Ovary (tissue), 9 donors: ENCODE results near the gene KRT8. TPM values are rescaled to one million over a fixed set of nuclear protein-coding genes. Genes with fewer than 3 reads are reported as not detected.

ENCODE experiments used
- DNase-seq, 5 donors: peaks; one replicate each; pipeline ENCODE4 v3.0.0-alpha.2; 2019 to 2020
- H3K27ac ChIP-seq, 2 donors: fragments of 200-600 bp; one replicate each; pipeline versions ENCODE4 v1.5.1 to v1.8.0; 2019 to 2022
- H3K27me3 ChIP-seq: fragments of 200-600 bp; one replicate; pipeline ENCODE4 v1.8.0; 2022
- H3K36me3 ChIP-seq: fragments of 200-600 bp; sonication (generic); one replicate; pipeline ENCODE4 v1.5.1; 2019
- H3K4me1 ChIP-seq: one replicate; pipeline ENCODE4 v1.8.1; 2013; ENCODE audit warnings: mild to moderate bottlenecking, moderate library complexity; ENCODE audit not compliant: insufficient read depth
- H3K4me3 ChIP-seq: fragments of 200-600 bp; sonication (generic); one replicate; pipeline ENCODE4 v1.5.1; 2017
- H3K9me3 ChIP-seq, 2 donors: fragments of 200-600 bp in 1 of 2; sonication (generic) in 1 of 2; one replicate each; pipeline versions ENCODE4 v1.5.1 to v1.8.1; 2013 to 2019; ENCODE audit warnings: mild to moderate bottlenecking in 1 of 2, moderate library complexity in 1 of 2
- CTCF ChIP-seq, 3 donors: fragments of 450-650 bp in 2 of 3; fragments of 200-600 bp in 1 of 3; IDR thresholded peaks; one replicate each; pipeline versions ENCODE4 v1.5.1 to v1.8.0; 2016 to 2022; ENCODE audit warnings: antibody characterized with exemption in 3 of 3, mild to moderate bottlenecking in 1 of 3
- EP300 ChIP-seq: sonication (generic); formaldehyde crosslinking; IDR thresholded peaks from one replicate; pipeline ENCODE4 v1.6.1; 2017; ENCODE audit warnings: antibody characterized with exemption
- POLR2A ChIP-seq: fragments of 450-650 bp; IDR thresholded peaks from one replicate; pipeline ENCODE4 v1.6.1; 2017; ENCODE audit warnings: antibody characterized with exemption, mild to moderate bottlenecking, moderate library complexity
- WGBS, 3 donors: extraction: QIAGEN DNeasy Blood & Tissue Kit in 1 of 3; methylation state at CpG; one replicate each; pipeline versions ENCODE4 v1.1.5 to v1.1.7; 2013 to 2017; 5-methylcytosine and 5-hydroxymethylcytosine counted together
- intact Hi-C, 4 donors: fragments of 100-400 bp; cut with DNase I; formaldehyde crosslinking; loops; one replicate each; pipeline versions ENCODE4 v1.11.0 to v1.15.1; 2022 to 2023
- polyA plus RNA-seq, 2 donors: library from polyadenylated mRNA; stranded (reverse); fragments of 200-250 nt in 1 of 2; fragments of 350-450 nt in 1 of 2; fragmentation: Illumina TruSeq in 1 of 2; extraction: RNeasy Lipid Tissue Mini Kit (QIAGEN cat#74804) in 1 of 2; gene quantifications; one replicate each; pipeline ENCODE4 v1.2.3, GENCODE V29; 2013 to 2014
- total RNA-seq, 7 donors: library from RNA; depleted of rRNA in 2 of 7; stranded (reverse); fragments of >200 nt in 2 of 7; fragmentation: NEBNext Ultra II Directional in 3 of 7; extraction: Animal tissue kit (Norgen Biotek cat#: 25700) in 3 of 7; gene quantifications; one replicate each; pipeline versions ENCODE4 v1.1.0 to v1.2.4, GENCODE V29; 2016 to 2023
- donor health status: DM: no; HTN: no; CAD: no; lungs with moderate emphysema.
- donor health status: DM: no; HTN: no; CAD: no.
- donor health status: Bipolar disorder and iron deficiency.
- donor health status: DM: yes; HTN: yes; CAD: no.
- donor health status: DM: no; HTN: no; CAD: no.
- donor health status: DM: yes; HTN: yes; CAD: no.

The KRT8 gene
- total and polyA plus RNA-seq, 9 donors, result 2.7 to 663 (median 43.7) TPM

- DNase-seq, result no peak
- Histone ChIP-seq H3K36me3 (no peaks in the 10 kb centered on the region), H3K4me1 (peaks cover 2% of the 10 kb centered on the region), H3K4me3 (no peak overlapping the region), H3K27ac (no peak overlapping the region), H3K9me3 (no peaks in the 10 kb centered on the region), H3K27me3 (no peaks in the 10 kb centered on the region)
- TF ChIP-seq POLR2A (no peak), EP300 (no peak), CTCF (IDR thresholded peaks at IDR 0.05) (no peak)
- intact Hi-C loops, result no loop called here
- WGBS, 3 donors, result 64 to 87% (median 84%) methylated on average over 7 of the region's 7 CpGs
These were observed 3.8 kb downstream of the KRT8 start for GRCh38 chr12:52900896-52901714.

GRCh38 chr12:52900166-52900895 lies 4.5 kb downstream of the KRT8 start:
- DNase-seq, result no peak
- no peaks in the 10 kb centered on the region for H3K9me3 ChIP-seq
- no peak overlapping the region for H3K27ac ChIP-seq
- TF ChIP-seq EP300 (no peak), CTCF (IDR thresholded peaks at IDR 0.05) (no peak), POLR2A (no peak)
- no peaks in the 10 kb centered on the region for H3K27me3 ChIP-seq
- 85 to 88% (median 87%) methylated on average over 9 of the region's 9 CpGs for WGBS, 3 donors
- no peaks in the 10 kb centered on the region for H3K36me3 ChIP-seq
- intact Hi-C loops, result no loop called here
- no peak overlapping the region for H3K4me3 ChIP-seq
- H3K4me1 ChIP-seq, result peaks cover 2% of the 10 kb centered on the region

GRCh38 chr12:52899338-52900035 lies 5.4 kb downstream of the KRT8 start:
- 91 to 95% (median 93%) methylated on average over 13 of the region's 13 CpGs for WGBS, 3 donors
- H3K36me3 ChIP-seq, result no peaks in the 10 kb centered on the region
- DNase-seq, result no peak
- no peak overlapping the region for H3K4me3 ChIP-seq
- no peaks in the 10 kb centered on the region for H3K27me3 ChIP-seq
- intact Hi-C loops, result no loop called here
- TF ChIP-seq EP300, result no peak
- no peak for TF ChIP-seq POLR2A
- no peak for TF ChIP-seq CTCF (IDR thresholded peaks at IDR 0.05)
- H3K4me1 ChIP-seq, result peaks cover 2% of the 10 kb centered on the region
- no peaks in the 10 kb centered on the region for H3K9me3 ChIP-seq
- H3K27ac ChIP-seq, result no peak overlapping the region

GRCh38 chr12:52896190-52897100 lies 8.4 kb downstream of the KRT8 start:
- Histone ChIP-seq H3K27me3 (no peaks in the 10 kb centered on the region), H3K4me1 (no peaks in the 10 kb centered on the region), H3K36me3 (no peaks in the 10 kb centered on the region), H3K4me3 (no peak overlapping the region), H3K27ac (no peak overlapping the region), H3K9me3 (no peaks in the 10 kb centered on the region)
- 63 to 70% (median 68%) methylated on average over 3 of the region's 3 CpGs for WGBS, 3 donors
- intact Hi-C loops, result no loop called here
- TF ChIP-seq CTCF (IDR thresholded peaks at IDR 0.05) (no peak), EP300 (no peak), POLR2A (no peak)
- no peak for DNase-seq
